ENCODE measurements around the gene SAYSD1.
A peak's percentile ranks its signal among the peaks of the same experiment; 100 is the strongest.

SAYSD1 gene

GRCh38 chr6:39107641-39108040 is 7.3 kb downstream of the SAYSD1 start:
- DNase-seq, result no peak

- no peak for DNase-seq
These were observed 8.0 kb downstream of the SAYSD1 start for GRCh38 chr6:39107034-39107433.

DNA sequence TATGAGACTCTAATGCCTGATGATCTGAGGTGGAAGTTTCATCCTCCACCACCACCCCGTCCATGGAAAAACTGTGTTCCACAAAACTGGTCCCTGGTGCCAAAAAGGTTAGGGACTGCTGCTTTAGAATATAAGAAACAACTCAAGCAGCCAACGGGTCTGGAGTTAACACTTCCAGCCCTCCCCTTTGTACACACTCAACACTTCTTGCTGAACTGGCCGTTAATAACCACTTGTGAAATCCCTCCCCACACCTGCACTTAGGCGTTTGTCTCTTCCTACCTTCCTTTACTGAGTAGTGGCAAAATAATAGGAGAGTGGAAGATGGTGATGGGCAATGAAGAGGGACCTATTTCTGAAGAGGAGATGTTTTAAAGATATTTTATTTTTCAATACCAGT is 10.5 kb downstream of the SAYSD1 start:
- no peak for DNase-seq

GRCh38 chr6:39102821-39103136 is 12.2 kb downstream of the SAYSD1 start:
- DNase-seq, result no peak

- peak; percentile 66 for DNase-seq
These were observed 12.7 kb downstream of the SAYSD1 start for GRCh38 chr6:39102071-39102820.

DNA sequence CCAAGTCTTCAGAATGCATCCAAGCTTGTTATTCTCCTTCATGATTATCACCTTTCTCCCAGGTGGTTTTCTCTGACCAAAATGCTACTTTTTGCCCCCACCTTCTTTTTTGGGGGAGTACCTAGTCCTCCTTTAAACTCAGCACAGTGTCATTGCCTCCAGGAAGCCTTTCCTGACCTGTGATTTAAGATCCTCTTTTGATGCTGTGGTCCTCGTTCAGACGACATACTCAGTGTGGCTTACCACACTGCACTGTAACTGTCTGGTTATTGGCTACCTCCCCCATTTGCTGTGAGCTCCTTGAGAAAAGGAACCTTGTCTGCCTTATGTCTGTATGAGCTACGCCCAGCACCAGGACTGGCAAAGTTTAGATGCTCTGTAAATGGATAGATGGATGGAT is 14.6 kb downstream of the SAYSD1 start:
- no peak for DNase-seq

DNA sequence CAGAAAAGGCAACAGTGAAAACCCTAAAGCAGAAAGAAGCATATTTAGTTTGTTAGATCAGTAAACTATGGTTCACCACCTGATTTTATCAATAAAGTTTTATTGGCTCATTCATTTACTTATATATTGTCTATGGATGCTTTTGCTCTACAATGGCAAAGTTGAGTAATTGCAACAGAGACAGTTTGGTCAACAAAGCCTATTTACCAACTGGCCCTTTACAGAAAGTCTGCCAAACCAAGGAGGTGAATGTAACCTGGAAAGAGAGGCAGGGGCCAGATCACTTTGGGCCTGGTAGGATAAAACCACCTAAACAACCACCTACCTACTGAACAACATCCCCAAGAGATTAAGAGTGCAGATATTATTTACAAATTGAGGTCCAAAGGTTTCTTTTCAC is 19.4 kb downstream of the SAYSD1 start:
- no peak for DNase-seq

DNA sequence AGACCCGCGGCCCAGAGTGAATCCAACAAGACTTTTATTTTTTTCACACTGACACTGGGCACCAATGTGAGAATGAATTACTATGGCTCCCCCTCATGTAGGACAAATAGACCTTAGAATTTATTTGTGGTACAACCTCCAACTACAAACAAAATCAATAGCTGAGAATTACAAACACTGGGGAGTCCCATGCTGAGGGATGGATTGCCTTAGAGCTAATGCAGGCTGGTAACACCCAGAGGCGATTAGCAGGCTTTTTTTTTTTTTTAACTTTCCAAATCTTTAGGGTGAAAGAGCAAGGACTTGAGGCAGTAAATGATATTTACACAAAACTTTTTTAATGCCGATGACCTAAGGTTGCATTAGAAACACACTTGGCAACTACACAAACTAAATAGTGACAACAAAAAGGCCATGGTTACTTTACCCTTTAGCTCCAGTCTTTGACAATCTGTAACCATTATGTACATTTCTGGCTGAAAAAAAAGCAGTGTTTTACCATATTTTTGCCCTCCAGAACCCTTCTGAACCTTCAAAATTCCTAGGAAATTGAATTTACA is 21.8 kb downstream of the SAYSD1 start:
- no peak for DNase-seq

GRCh38 chr6:39092124-39092523 is 22.9 kb downstream of the SAYSD1 start:
- DNase-seq, result no peak

DNA sequence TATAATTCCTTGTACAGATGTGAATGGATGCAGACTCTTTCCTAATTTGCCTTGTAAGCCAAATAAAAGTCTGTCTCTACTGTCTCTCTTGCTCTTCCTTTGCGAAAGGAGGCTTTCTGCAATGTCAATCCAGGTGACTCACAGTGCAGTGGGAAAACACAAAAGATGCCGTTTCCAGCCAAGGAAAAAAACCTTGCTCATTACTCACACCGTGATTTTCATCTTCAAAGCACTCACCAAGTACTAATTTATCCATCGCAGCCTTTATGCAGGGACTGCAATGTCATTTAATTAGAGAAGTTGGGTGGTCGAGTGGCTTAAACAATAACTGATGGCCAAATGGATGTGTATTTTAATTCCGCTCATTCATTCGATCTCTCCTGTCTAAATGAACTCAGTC is 23.8 kb downstream of the SAYSD1 start:
- DNase-seq, result no peak

DNA sequence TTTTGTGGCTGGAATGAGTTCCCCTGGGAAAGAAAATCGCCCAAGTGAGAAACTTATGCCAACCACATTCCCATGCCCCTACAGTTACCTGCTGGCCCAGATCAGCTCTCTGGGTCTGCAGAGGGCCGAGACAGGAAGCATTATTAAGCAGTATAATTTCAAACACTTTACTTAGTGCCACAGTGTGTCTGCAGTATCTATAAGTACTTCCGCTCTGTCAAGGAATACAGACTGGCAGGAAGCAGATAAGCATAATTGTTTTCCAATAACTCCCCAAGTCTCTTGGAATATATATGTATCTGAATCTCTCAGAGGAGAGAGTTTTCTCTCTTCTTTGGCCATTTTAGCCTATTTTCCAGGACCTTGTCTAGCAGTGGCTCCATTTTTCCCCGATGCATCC is 24.9 kb downstream of the SAYSD1 start:
- no peak for DNase-seq

- peak; percentile 32 for DNase-seq
These were observed 26.7 kb downstream of the SAYSD1 start for GRCh38 chr6:39088331-39088730.

DNA sequence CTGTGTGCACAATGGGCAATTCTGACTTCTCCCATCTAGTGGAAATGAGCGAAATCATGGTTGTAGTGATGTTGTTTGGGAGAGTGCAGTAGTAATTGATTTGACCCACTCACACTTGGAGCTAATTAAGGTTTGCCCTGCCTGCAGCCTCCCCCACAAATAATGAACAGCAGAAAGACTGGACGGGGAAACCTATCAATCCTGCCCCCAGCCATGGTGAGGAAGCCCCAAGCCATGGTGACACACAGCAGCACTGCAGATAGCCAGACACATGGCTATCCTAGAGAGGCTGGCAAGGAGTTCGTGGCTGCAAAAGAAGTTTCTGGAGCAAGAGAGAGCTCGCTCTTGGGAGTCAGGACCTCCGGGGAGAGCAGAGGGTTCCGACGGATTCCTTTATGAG is 27.8 kb downstream of the SAYSD1 start:
- DNase-seq, result no peak

- DNase-seq, result no peak
These were observed 28.3 kb downstream of the SAYSD1 start for GRCh38 chr6:39086711-39087110.

- no peak for DNase-seq
These were observed 28.7 kb downstream of the SAYSD1 start for GRCh38 chr6:39086294-39086693.

- no peak for DNase-seq
These were observed 29.7 kb downstream of the SAYSD1 start for GRCh38 chr6:39085129-39085797.

DNA sequence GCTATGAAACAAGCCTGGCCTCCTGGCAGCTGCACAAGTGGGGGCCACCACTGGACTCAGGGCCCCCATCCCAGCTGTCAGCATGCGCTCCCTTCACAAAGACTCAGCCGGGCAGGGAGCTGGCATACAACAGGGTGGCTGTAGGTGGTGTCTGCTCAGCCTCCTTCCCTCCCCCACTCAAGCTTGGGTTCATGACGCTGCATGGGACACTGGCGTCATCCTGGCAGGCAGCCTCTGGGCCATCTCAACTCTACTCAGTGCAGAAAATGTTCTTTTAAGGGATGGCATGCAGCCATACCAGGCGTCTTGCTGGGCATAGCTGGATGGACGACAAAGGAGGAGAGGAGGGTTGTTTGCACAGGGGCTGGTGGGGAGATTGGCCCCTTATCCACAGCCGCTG is 30.5 kb downstream of the SAYSD1 start:
- no peak for DNase-seq

- no peak for DNase-seq
These were observed 31.8 kb downstream of the SAYSD1 start for GRCh38 chr6:39083231-39083634.

GRCh38 chr6:39082310-39082709 is 32.7 kb downstream of the SAYSD1 start:
- DNase-seq, result no peak

DNA sequence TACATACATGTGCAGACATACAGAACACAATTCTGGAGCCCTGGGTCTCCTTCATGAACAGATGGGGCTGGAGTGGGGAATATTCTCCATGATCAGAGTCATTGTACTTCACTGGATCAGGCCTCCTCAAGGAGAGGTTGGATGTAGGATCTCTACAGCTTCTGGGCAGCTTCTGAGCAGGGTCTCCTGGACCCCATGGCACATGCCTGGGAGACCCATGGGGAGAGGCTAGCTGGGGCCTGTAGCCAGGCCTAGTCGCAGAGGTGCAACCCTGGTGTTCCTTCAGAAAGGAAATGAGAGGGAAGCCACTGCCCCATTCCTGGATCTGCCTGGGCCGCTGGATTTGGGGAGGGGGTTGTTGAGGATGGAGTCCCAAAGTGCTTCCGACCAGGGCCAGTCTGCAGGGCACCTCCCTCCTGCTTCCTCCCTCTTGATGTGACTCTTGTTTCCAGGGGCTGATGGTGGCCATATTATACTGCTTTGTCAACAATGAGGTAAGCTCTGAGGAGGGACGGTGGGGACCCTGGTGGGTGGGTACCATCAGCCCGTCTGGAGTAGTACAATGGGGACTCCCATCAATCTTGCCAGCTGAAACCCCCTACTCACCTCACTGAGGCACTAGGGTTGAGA is 34.6 kb downstream of the SAYSD1 start:
- DNase-seq, result no peak

DNA sequence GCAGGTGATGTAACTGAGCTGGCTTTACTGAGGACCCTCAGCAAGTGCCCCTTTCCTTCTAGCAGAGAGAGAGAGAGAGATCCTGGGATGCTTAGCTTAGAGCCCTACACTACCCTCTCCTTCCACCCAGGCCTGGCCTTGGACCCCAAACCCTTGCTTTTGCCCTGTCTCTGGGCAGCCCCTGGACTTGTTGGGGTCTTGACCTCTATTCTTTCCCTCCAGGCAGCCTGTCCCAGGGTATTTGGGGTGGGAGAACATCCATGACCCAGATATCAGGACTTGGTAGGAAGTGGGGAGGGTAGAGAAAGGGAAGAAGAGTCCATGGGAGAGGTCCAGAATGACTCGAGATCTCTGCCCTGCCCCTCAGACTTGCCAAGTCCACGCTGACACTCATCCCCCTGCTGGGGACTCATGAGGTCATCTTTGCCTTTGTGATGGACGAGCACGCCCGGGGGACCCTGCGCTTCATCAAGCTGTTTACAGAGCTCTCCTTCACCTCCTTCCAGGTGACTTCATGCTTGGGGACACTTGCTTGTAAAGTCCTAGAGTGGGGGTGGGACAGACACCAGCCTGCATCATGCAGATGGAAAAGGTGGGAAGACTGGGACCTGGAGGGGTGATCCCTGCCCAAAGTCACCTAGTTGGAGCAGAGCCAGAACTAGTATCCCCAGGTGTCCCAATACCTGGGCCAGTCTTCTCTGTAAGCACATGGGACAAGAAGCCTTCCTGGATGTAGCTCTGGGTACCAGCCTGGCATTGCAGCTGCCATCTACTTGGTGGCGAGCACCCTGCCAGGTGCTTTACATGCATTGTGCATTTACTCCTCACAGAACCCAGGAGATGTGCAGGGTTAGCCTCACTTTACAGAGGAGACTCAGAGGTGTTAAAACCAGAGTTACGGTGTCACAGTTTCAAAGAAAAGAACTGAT is 35.5 kb downstream of the SAYSD1 start:
- no peak for DNase-seq

- no peak for DNase-seq
These were observed 36.3 kb downstream of the SAYSD1 start for GRCh38 chr6:39078695-39079094.
